CD14-positive monocyte (primary cell): ENCODE results near the gene DUS1L. TPM values are rescaled to one million over a fixed set of nuclear protein-coding genes. Genes with fewer than 3 reads are reported as not detected.

Experiments used
- DNase-seq, 3 donors: peaks; one replicate each; pipeline ENCODE4 v3.0.0-alpha.2; 2011 to 2022
- H2AFZ ChIP-seq: 2 replicates; pipeline ENCODE4 v1.6.0; 2012; ENCODE audit warnings: mild to moderate bottlenecking, low read depth, low read length, inconsistent platforms; ENCODE audit not compliant: insufficient read depth, poor library complexity, severe bottlenecking
- H3K27ac ChIP-seq, 2 donors: 1 replicate in 1 of 2; 2 replicates in 1 of 2; pipeline ENCODE4 v1.5.1; 2012 to 2013; ENCODE audit warnings: low read length in 2 of 2, control low read depth in 1 of 2, inconsistent platforms in 1 of 2, low read depth in 1 of 2, mild to moderate bottlenecking in 1 of 2
- H3K27me3 ChIP-seq, 2 donors: one replicate each; pipeline versions ENCODE4 v1.6.0 to v1.6.1; 2011 to 2013; ENCODE audit warnings: low read length in 2 of 2; ENCODE audit not compliant: control insufficient read depth in 2 of 2, insufficient read depth in 2 of 2
- H3K36me3 ChIP-seq, 2 donors: replicated peaks in 1 of 2; 1 replicate in 1 of 2; 2 replicates in 1 of 2; pipeline versions ENCODE4 v1.5.1 to v1.6.1; 2012 to 2013; ENCODE audit warnings: low read length in 2 of 2, control low read depth in 1 of 2, inconsistent platforms in 1 of 2, mild to moderate bottlenecking in 1 of 2; ENCODE audit not compliant: insufficient read depth in 2 of 2, control insufficient read depth in 1 of 2
- H3K4me1 ChIP-seq, 2 donors: 1 replicate in 1 of 2; 2 replicates in 1 of 2; pipeline versions ENCODE4 v1.5.1 to v1.6.1; 2012 to 2013; ENCODE audit warnings: low read length in 2 of 2, control low read depth in 1 of 2, inconsistent platforms in 1 of 2, mild to moderate bottlenecking in 1 of 2, moderate library complexity in 1 of 2; ENCODE audit not compliant: insufficient read depth in 2 of 2, control insufficient read depth in 1 of 2
- H3K4me2 ChIP-seq: replicated peaks from 2 replicates; pipeline ENCODE3; 2012; ENCODE audit warnings: low read length, moderate library complexity, mild to moderate bottlenecking; ENCODE audit not compliant: poor library complexity, severe bottlenecking; ENCODE audit errors: extremely low read depth
- H3K4me3 ChIP-seq, 3 experiments: fragments of 200-600 bp in 1 of 3; sonication (generic) in 1 of 3; replicated peaks in 1 of 3; 1 replicate in 2 of 3; 2 replicates in 1 of 3; pipeline ENCODE4 v1.5.1; 2011 to 2013; ENCODE audit warnings: low read length in 3 of 3, mild to moderate bottlenecking in 3 of 3, control low read depth in 2 of 3, low read depth in 2 of 3, inconsistent platforms in 1 of 3, moderate library complexity in 1 of 3
- H3K79me2 ChIP-seq: 2 replicates; pipeline ENCODE4 v1.6.0; 2012; ENCODE audit warnings: mild to moderate bottlenecking, control low read depth, inconsistent platforms, low read length, moderate library complexity; ENCODE audit not compliant: insufficient read depth
- H3K9ac ChIP-seq: 2 replicates; pipeline ENCODE4 v1.6.0; 2017; ENCODE audit warnings: low read length, mild to moderate bottlenecking; ENCODE audit not compliant: insufficient read depth, poor library complexity, severe bottlenecking
- H3K9me3 ChIP-seq, 2 donors: replicated peaks in 1 of 2; 1 replicate in 1 of 2; 2 replicates in 1 of 2; pipeline versions ENCODE4 v1.5.1 to v1.6.1; 2012 to 2013; ENCODE audit warnings: low read length in 2 of 2, control low read depth in 1 of 2; ENCODE audit not compliant: control insufficient read depth in 1 of 2, insufficient read depth in 1 of 2
- H4K20me1 ChIP-seq: 2 replicates; pipeline ENCODE4 v1.6.0; 2012; ENCODE audit warnings: mild to moderate bottlenecking, low read length, control low read depth, moderate library complexity; ENCODE audit not compliant: insufficient read depth
- H3K27ac Mint-ChIP-seq, 7 donors: one replicate each; pipeline ENCODE4 v1.8.0; 2020; ENCODE audit warnings: mild to moderate bottlenecking in 7 of 7, mixed read lengths in 7 of 7, moderate library complexity in 6 of 7, inconsistent platforms in 2 of 7
- H3K27me3 Mint-ChIP-seq, 3 donors: one replicate each; pipeline ENCODE4 v1.8.0; 2021 to 2022; ENCODE audit warnings: low read depth in 3 of 3, mild to moderate bottlenecking in 3 of 3, mixed read lengths in 3 of 3, moderate library complexity in 3 of 3, inconsistent platforms in 1 of 3
- H3K36me3 Mint-ChIP-seq, 2 donors: one replicate each; pipeline ENCODE4 v1.8.0; 2020; ENCODE audit warnings: mixed read lengths in 2 of 2, inconsistent platforms in 1 of 2, mild to moderate bottlenecking in 1 of 2
- H3K4me1 Mint-ChIP-seq: one replicate; pipeline ENCODE4 v1.8.0; 2020; ENCODE audit warnings: mild to moderate bottlenecking, mixed read lengths
- H3K4me3 Mint-ChIP-seq, 2 donors: one replicate each; pipeline ENCODE4 v1.8.0; 2020; ENCODE audit warnings: mild to moderate bottlenecking in 2 of 2, mixed read lengths in 2 of 2, moderate library complexity in 1 of 2
- H3K9me3 Mint-ChIP-seq, 7 donors: one replicate each; pipeline ENCODE4 v1.8.0; 2020 to 2022; ENCODE audit warnings: mixed read lengths in 7 of 7, mild to moderate bottlenecking in 6 of 7, moderate library complexity in 6 of 7, inconsistent platforms in 2 of 7
- CTCF ChIP-seq: fragments of 200-600 bp; IDR thresholded peaks from one replicate; pipeline ENCODE4 v1.8.0; 2022; ENCODE audit warnings: antibody characterized with exemption, mild to moderate bottlenecking
- WGBS: methylation state at CpG from one replicate; pipeline ENCODE4 v1.1.5; 2013; ENCODE audit warnings: missing lambda C conversion rate; ENCODE audit not compliant: insufficient coverage; 5-methylcytosine and 5-hydroxymethylcytosine counted together
- intact Hi-C, 2 donors: fragments of 100-400 bp; cut with micrococcal nuclease; formaldehyde crosslinking; loops; one replicate each; pipeline versions ENCODE4 v1.15.0 to v1.15.1; 2023
- polyA plus RNA-seq, 3 donors: library from polyadenylated mRNA; depleted of rRNA in 1 of 3; unstranded in 2 of 3; stranded (reverse) in 1 of 3; fragments of 300-500 nt in 2 of 3; fragments of >200 nt in 1 of 3; fragmentation: Illumina TruSeq in 2 of 3; gene quantifications; 1 replicate in 2 of 3; 2 replicates in 1 of 3; pipeline ENCODE4 v1.2.3, GENCODE V29; 2012 to 2021

DUS1L gene
- polyA plus RNA-seq, 3 donors: 23.9 to 175 (median 47.6) TPM

GRCh38 chr17:82012261-82012639, 53.4 kb downstream of the DUS1L start:
- H3K27ac Mint-ChIP-seq: no peak overlapping the region
- H3K4me3 Mint-ChIP-seq: no peak overlapping the region
- H3K4me1 Mint-ChIP-seq: no peaks in the 10 kb centered on the region
- Histone ChIP-seq H4K20me1 (no peaks in the 10 kb centered on the region), H3K27ac (no peak overlapping the region), H3K27me3 (no peaks in the 10 kb centered on the region), H3K9ac (no peak overlapping the region), H3K79me2 (no peaks in the 10 kb centered on the region), H3K36me3 (peaks cover 9 to 11% of the 10 kb centered on the region in 2 donors), H3K9me3 (no peaks in the 10 kb centered on the region), H2AFZ (no peak overlapping the region), H3K4me1 (no peaks in the 10 kb centered on the region), H3K4me3 (no peak overlapping the region), H3K4me2 (no peak overlapping the region)
- 81% methylated on average over 18 of the region's 20 CpGs for WGBS
- peaks cover 2 to 16% of the 10 kb centered on the region in 2 donors for H3K36me3 Mint-ChIP-seq
- no peak for DNase-seq
- peaks cover 0 to 2% (median 2%) of the 10 kb centered on the region in 3 donors for H3K27me3 Mint-ChIP-seq
- intact Hi-C loops: no loop called here
- TF ChIP-seq CTCF: no peak
- H3K9me3 Mint-ChIP-seq: no peaks in the 10 kb centered on the region

- Mint-ChIP-seq H3K4me3 (no peak overlapping the region), H3K9me3 (no peaks in the 10 kb centered on the region), H3K27me3 (peaks cover 0 to 2% (median 2%) of the 10 kb centered on the region in 3 donors), H3K4me1 (no peaks in the 10 kb centered on the region), H3K36me3 (peaks cover 2 to 14% of the 10 kb centered on the region in 2 donors), H3K27ac (no peak overlapping the region)
- no peak overlapping the region for H3K9ac ChIP-seq
- no peak overlapping the region for H2AFZ ChIP-seq
- intact Hi-C loops: no loop called here
- no peaks in the 10 kb centered on the region for H4K20me1 ChIP-seq
- no peaks in the 10 kb centered on the region for H3K79me2 ChIP-seq
- TF ChIP-seq CTCF: no peak
- DNase-seq: no peak
- no peaks in the 10 kb centered on the region for H3K4me1 ChIP-seq
- H3K27me3 ChIP-seq: no peaks in the 10 kb centered on the region
- 96% methylated on average over 16 of the region's 19 CpGs for WGBS
- H3K27ac ChIP-seq: no peak overlapping the region
- peaks cover 9 to 11% of the 10 kb centered on the region in 2 donors for H3K36me3 ChIP-seq
- H3K4me2 ChIP-seq: no peak overlapping the region
- no peaks in the 10 kb centered on the region for H3K9me3 ChIP-seq
- no peak overlapping the region for H3K4me3 ChIP-seq
These were observed 53.9 kb downstream of the DUS1L start for GRCh38 chr17:82011617-82012187.
